Liver (tissue), 9 donors: Measurements from ENCODE around the gene SPRY2. TPM values are rescaled to one million over a fixed set of nuclear protein-coding genes. Genes with fewer than 3 reads are reported as not detected.

Experiments used
- DNase-seq: peaks from one replicate; pipeline ENCODE4 v3.0.0-alpha.2; 2017; ENCODE audit warnings: low spot score
- H3K27ac ChIP-seq, 2 donors: one replicate each; pipeline ENCODE4 v1.7.0; 2013; ENCODE audit warnings: inconsistent platforms in 2 of 2, low read length in 2 of 2, control low read depth in 1 of 2, low read depth in 1 of 2, mild to moderate bottlenecking in 1 of 2
- H3K27me3 ChIP-seq, 4 donors: one replicate each; pipeline versions ENCODE4 v1.6.1 to v1.7.0; 2013; ENCODE audit warnings: low read length in 3 of 4, inconsistent platforms in 1 of 4, mild to moderate bottlenecking in 1 of 4, moderate library complexity in 1 of 4; ENCODE audit not compliant: control insufficient read depth in 4 of 4, insufficient read depth in 4 of 4
- H3K36me3 ChIP-seq, 4 donors: one replicate each; pipeline versions ENCODE4 v1.6.1 to v1.7.0; 2013; ENCODE audit warnings: low read length in 3 of 4, mild to moderate bottlenecking in 3 of 4, low read depth in 1 of 4, moderate library complexity in 1 of 4; ENCODE audit not compliant: control insufficient read depth in 4 of 4, insufficient read depth in 3 of 4
- H3K4me1 ChIP-seq, 4 donors: one replicate each; pipeline versions ENCODE4 v1.6.1 to v1.7.0; 2013; ENCODE audit warnings: low read length in 3 of 4, mild to moderate bottlenecking in 3 of 4, moderate library complexity in 1 of 4; ENCODE audit not compliant: control insufficient read depth in 4 of 4, insufficient read depth in 4 of 4
- H3K4me3 ChIP-seq, 3 donors: one replicate each; pipeline versions ENCODE4 v1.6.1 to v1.7.0; 2013; ENCODE audit warnings: low read length in 3 of 3, control low read depth in 1 of 3, low read depth in 1 of 3, mild to moderate bottlenecking in 1 of 3
- H3K9ac ChIP-seq, 2 donors: one replicate each; pipeline ENCODE4 v1.7.0; 2013; ENCODE audit warnings: low read length in 2 of 2, mild to moderate bottlenecking in 2 of 2, moderate library complexity in 2 of 2, control low read depth in 1 of 2, low read depth in 1 of 2
- H3K9me3 ChIP-seq, 4 donors: one replicate each; pipeline versions ENCODE4 v1.6.1 to v1.7.0; 2013; ENCODE audit warnings: low read length in 3 of 4; ENCODE audit not compliant: control insufficient read depth in 4 of 4
- EGR1 ChIP-seq, 2 donors: IDR thresholded peaks; 2 replicates each; pipeline ENCODE4 v1.6.1; 2016 to 2018; ENCODE audit warnings: antibody characterized with exemption in 2 of 2, low read depth in 2 of 2
- FOXA1 ChIP-seq: IDR thresholded peaks from 2 replicates; pipeline ENCODE4 v1.6.1; 2016; ENCODE audit warnings: antibody characterized with exemption
- FOXA2 ChIP-seq: IDR thresholded peaks from 2 replicates; pipeline ENCODE4 v1.6.1; 2016; ENCODE audit warnings: antibody characterized with exemption
- GABPA ChIP-seq, 2 donors: IDR thresholded peaks in 1 of 2; conservative IDR thresholded peaks in 1 of 2; 2 replicates each; pipeline ENCODE4 v1.6.1; 2016; ENCODE audit warnings: antibody characterized with exemption in 2 of 2, mild to moderate bottlenecking in 1 of 2, moderate library complexity in 1 of 2
- HNF4A ChIP-seq, 2 donors: conservative IDR thresholded peaks; 2 replicates each; pipeline ENCODE4 v1.6.1; 2016; ENCODE audit warnings: antibody characterized with exemption in 2 of 2, mild to moderate bottlenecking in 2 of 2
- HNF4G ChIP-seq: IDR thresholded peaks from 2 replicates; pipeline ENCODE4 v1.6.1; 2016; ENCODE audit warnings: antibody characterized with exemption
- JUND ChIP-seq, 2 donors: IDR thresholded peaks; 2 replicates each; pipeline ENCODE4 v1.6.1; 2016; ENCODE audit warnings: antibody characterized with exemption in 2 of 2
- NR2F2 ChIP-seq: IDR thresholded peaks from 2 replicates; pipeline ENCODE4 v1.6.1; 2016; ENCODE audit warnings: antibody characterized with exemption
- RXRA ChIP-seq, 2 donors: IDR thresholded peaks; 2 replicates each; pipeline ENCODE4 v1.6.1; 2017 to 2018; ENCODE audit warnings: antibody characterized with exemption in 2 of 2, mild to moderate bottlenecking in 1 of 2
- SP1 ChIP-seq: IDR thresholded peaks from 2 replicates; pipeline ENCODE4 v1.6.1; 2018; ENCODE audit warnings: antibody characterized with exemption, mild to moderate bottlenecking
- TAF1 ChIP-seq: conservative IDR thresholded peaks from 2 replicates; pipeline ENCODE4 v1.6.1; 2016; ENCODE audit warnings: antibody characterized with exemption, mild to moderate bottlenecking
- YY1 ChIP-seq: IDR thresholded peaks from 2 replicates; pipeline ENCODE4 v1.6.1; 2016; ENCODE audit warnings: antibody characterized with exemption, mild to moderate bottlenecking
- WGBS: extraction: QIAGEN DNeasy Blood & Tissue Kit; methylation state at CpG from one replicate; pipeline ENCODE4 v1.1.7; 2013; 5-methylcytosine and 5-hydroxymethylcytosine counted together
- polyA plus RNA-seq, 2 donors: library from polyadenylated mRNA; stranded (reverse) in 1 of 2; unstranded in 1 of 2; fragments of 200-250 nt in 1 of 2; fragments of >200 nt in 1 of 2; fragmentation: Nextera tagmentation in 1 of 2; extraction: Ambion mirVana in 1 of 2; gene quantifications; one replicate each; pipeline versions ENCODE4 v1.2.1 to v1.2.3, GENCODE V29; 2013 to 2015
- total RNA-seq, 2 donors: library from RNA; depleted of rRNA; stranded (reverse); fragments of >200 nt; gene quantifications; one replicate each; pipeline ENCODE4 v1.2.3, GENCODE V29; 2014
- TF ChIP-seq, protein P1 (sequence below): IDR thresholded peaks from 2 replicates; pipeline ENCODE4 v1.6.1; 2016; ENCODE audit warnings: antibody characterized with exemption
- TF ChIP-seq, protein P2 (sequence below): IDR thresholded peaks from 2 replicates; pipeline ENCODE4 v1.6.1; 2016; ENCODE audit warnings: antibody characterized with exemption, mild to moderate bottlenecking
- TF ChIP-seq, protein P3 (sequence below): IDR thresholded peaks from 2 replicates; pipeline ENCODE4 v1.6.1; 2016; ENCODE audit warnings: antibody characterized with exemption
- TF ChIP-seq, protein P4 (sequence below): IDR thresholded peaks from 2 replicates; pipeline ENCODE4 v1.6.1; 2016; ENCODE audit warnings: antibody characterized with exemption
- donor health status: healthy.
- donor health status: healthy.
- donor health status: healthy.
- donor health status: healthy.
- donor health status: healthy.

The SPRY2 gene
- total and polyA plus RNA-seq, 4 donors, result 4.8 to 20.1 (median 9.1) TPM

DNA sequence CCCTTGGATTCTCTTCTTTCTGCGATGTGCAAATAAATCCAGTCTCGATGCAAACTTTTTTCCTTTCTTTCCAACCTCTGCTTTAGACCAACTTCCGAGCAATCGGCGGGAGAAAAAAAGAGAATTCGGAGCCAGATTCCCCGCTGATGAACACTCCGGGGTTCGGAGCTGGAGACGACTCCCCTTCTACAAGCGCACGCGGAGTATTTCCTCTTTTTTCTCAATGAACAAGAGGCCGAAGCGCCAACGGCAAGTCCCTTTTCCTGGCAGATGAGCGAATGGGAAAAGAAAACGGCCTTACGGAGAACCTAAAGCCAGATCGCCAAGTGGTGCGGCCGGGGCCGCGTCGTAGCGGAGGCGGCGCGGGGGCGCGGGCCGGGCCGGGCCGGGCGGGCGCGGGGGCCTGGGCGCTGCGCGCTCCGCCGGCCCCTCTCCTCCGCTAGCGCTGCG, 250 bp downstream of the SPRY2 start:
- Histone ChIP-seq H3K9me3 (no peaks in the 10 kb centered on the region), H3K4me1 (peaks cover 3 to 31% (median 21%) of the 10 kb centered on the region in 4 donors), H3K4me3 (peak overlapping the region; percentile 78 to 95 (median 94)), H3K36me3 (peaks cover 0 to 7% (median 0%) of the 10 kb centered on the region in 4 donors), H3K9ac (peak overlapping the region; percentile 86 to 98), H3K27me3 (no peaks in the 10 kb centered on the region), H3K27ac (peak overlapping the region; percentile 97 to 98)
- TF ChIP-seq RXRA (IDR thresholded peaks at IDR 0.05) (no peak), SP1 (no peak), GABPA (IDR thresholded peaks at IDR 0.05 in 1 of 2, conservative IDR thresholded peaks at IDR 0.05 in 1 of 2) (no peak), EGR1 (IDR thresholded peaks at IDR 0.05; ENCODE audit: low read depth in 2 of 2) (no peak), TAF1 (no peak), FOXA2 (no peak), NR2F2 (no peak)
- TF ChIP-seq, protein P1, sequence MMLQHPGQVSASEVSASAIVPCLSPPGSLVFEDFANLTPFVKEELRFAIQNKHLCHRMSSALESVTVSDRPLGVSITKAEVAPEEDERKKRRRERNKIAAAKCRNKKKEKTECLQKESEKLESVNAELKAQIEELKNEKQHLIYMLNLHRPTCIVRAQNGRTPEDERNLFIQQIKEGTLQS, result no peak
- TF ChIP-seq, protein P2, sequence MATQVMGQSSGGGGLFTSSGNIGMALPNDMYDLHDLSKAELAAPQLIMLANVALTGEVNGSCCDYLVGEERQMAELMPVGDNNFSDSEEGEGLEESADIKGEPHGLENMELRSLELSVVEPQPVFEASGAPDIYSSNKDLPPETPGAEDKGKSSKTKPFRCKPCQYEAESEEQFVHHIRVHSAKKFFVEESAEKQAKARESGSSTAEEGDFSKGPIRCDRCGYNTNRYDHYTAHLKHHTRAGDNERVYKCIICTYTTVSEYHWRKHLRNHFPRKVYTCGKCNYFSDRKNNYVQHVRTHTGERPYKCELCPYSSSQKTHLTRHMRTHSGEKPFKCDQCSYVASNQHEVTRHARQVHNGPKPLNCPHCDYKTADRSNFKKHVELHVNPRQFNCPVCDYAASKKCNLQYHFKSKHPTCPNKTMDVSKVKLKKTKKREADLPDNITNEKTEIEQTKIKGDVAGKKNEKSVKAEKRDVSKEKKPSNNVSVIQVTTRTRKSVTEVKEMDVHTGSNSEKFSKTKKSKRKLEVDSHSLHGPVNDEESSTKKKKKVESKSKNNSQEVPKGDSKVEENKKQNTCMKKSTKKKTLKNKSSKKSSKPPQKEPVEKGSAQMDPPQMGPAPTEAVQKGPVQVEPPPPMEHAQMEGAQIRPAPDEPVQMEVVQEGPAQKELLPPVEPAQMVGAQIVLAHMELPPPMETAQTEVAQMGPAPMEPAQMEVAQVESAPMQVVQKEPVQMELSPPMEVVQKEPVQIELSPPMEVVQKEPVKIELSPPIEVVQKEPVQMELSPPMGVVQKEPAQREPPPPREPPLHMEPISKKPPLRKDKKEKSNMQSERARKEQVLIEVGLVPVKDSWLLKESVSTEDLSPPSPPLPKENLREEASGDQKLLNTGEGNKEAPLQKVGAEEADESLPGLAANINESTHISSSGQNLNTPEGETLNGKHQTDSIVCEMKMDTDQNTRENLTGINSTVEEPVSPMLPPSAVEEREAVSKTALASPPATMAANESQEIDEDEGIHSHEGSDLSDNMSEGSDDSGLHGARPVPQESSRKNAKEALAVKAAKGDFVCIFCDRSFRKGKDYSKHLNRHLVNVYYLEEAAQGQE, result no peak
- no peak for DNase-seq
- under 1% methylated on average over 45 of the region's 45 CpGs for WGBS

DNA sequence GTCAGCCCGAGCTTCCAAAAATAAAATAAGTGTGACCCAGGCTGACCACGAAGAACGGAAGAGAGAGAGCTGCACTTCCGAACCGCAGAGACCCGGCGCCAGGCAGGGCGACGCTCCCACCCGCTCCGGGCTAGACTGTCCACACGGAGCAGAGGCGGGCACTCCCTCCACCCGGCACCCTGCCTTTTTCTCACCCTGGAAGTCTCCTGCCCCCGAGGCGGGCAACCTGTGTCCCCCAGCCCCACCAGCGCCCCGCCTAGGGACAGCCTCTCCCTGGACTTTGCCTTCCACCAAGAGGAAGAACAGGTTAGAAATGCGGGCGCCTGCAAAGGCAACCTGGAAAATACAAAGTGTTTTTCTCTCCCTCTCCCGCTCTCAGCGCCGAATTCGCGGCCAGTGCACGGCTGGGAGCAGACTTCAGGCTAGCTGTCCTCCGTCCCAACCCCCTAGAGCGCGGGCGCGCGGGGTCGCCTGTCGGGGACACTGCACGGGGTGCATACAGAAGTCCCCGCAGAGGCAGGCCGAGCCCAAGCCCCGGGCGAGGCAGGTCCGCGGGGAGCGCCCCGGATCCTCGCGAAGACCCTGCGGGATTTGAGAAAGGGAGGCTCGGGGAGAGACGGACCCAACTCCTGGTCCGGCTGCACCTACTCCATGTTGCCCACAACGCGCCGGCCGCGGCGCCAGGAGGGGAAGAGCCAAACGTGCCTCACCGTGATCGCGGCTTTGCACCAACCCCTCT, 845 bp downstream of the SPRY2 start:
- H3K27ac ChIP-seq, result peak overlapping the region; percentile 97 to 98
- H3K9me3 ChIP-seq, result no peaks in the 10 kb centered on the region
- TF ChIP-seq YY1 (peak; percentile 70), JUND (IDR thresholded peaks at IDR 0.05) (no peak), FOXA1 (no peak), GABPA (IDR thresholded peaks at IDR 0.05 in 1 of 2, conservative IDR thresholded peaks at IDR 0.05 in 1 of 2) (peak in 1 of 2 donors; percentile 12), RXRA (IDR thresholded peaks at IDR 0.05) (peak in 1 of 2 donors; percentile 4), NR2F2 (no peak), HNF4G (peak; percentile 15), HNF4A (conservative IDR thresholded peaks at IDR 0.05) (peak; percentile 63 to 67), TAF1 (no peak)
- TF ChIP-seq, protein P3, sequence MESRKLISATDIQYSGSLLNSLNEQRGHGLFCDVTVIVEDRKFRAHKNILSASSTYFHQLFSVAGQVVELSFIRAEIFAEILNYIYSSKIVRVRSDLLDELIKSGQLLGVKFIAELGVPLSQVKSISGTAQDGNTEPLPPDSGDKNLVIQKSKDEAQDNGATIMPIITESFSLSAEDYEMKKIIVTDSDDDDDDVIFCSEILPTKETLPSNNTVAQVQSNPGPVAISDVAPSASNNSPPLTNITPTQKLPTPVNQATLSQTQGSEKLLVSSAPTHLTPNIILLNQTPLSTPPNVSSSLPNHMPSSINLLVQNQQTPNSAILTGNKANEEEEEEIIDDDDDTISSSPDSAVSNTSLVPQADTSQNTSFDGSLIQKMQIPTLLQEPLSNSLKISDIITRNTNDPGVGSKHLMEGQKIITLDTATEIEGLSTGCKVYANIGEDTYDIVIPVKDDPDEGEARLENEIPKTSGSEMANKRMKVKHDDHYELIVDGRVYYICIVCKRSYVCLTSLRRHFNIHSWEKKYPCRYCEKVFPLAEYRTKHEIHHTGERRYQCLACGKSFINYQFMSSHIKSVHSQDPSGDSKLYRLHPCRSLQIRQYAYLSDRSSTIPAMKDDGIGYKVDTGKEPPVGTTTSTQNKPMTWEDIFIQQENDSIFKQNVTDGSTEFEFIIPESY, result no peak
- TF ChIP-seq, protein P1, result no peak
- TF ChIP-seq, protein P2, result peak; percentile 14
- TF ChIP-seq, protein P4, sequence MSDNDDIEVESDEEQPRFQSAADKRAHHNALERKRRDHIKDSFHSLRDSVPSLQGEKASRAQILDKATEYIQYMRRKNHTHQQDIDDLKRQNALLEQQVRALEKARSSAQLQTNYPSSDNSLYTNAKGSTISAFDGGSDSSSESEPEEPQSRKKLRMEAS, result peak; percentile 15
- DNase-seq, result peak; percentile 50
- no peaks in the 10 kb centered on the region for H3K27me3 ChIP-seq
- peaks cover 0 to 7% (median 0%) of the 10 kb centered on the region in 4 donors for H3K36me3 ChIP-seq
- under 1% methylated on average over 59 of the region's 59 CpGs for WGBS
- H3K4me1 ChIP-seq, result peaks cover 3 to 37% (median 26%) of the 10 kb centered on the region in 4 donors
- H3K9ac ChIP-seq, result peak overlapping the region; percentile 86 to 98
- H3K4me3 ChIP-seq, result peak overlapping the region; percentile 78 to 95 (median 94)
